ENCODE results near the gene PTCHD4. TPM values are rescaled to one million over a fixed set of nuclear protein-coding genes. Genes with fewer than 3 reads are reported as not detected.

Gene PTCHD4
- total RNA-seq = 10.0 TPM

GRCh38 chr6:48111143-48111506 lies at the start of gene PTCHD4:
Gene PTCHD4, minus strand, starts transcription at chr6:48111197. Its CDS starts 42,240 bp downstream, at chr6:48068957.

